ENCODE results near the gene C9orf153.

C9orf153 gene

DNA sequence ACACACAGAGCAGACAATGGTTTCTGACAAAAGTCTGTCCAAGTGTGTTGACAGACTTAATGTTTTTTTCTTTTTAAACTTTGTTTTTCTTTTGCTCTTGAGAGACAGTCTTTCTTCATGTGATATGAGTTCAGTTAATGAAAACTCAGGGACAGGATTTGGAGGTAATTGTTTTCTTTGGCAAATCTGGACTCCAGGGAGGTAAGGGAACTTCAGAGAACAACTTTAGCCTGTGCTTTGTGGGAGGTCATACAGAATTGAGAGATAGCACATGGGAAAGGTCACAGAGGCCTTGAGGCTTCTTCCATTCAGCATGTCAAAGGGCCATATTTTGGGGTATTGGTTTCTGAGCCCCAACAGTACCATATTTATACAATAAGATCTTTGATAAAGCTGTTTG is 9.3 kb downstream of the C9orf153 start:
- TF ChIP-seq, protein P1, sequence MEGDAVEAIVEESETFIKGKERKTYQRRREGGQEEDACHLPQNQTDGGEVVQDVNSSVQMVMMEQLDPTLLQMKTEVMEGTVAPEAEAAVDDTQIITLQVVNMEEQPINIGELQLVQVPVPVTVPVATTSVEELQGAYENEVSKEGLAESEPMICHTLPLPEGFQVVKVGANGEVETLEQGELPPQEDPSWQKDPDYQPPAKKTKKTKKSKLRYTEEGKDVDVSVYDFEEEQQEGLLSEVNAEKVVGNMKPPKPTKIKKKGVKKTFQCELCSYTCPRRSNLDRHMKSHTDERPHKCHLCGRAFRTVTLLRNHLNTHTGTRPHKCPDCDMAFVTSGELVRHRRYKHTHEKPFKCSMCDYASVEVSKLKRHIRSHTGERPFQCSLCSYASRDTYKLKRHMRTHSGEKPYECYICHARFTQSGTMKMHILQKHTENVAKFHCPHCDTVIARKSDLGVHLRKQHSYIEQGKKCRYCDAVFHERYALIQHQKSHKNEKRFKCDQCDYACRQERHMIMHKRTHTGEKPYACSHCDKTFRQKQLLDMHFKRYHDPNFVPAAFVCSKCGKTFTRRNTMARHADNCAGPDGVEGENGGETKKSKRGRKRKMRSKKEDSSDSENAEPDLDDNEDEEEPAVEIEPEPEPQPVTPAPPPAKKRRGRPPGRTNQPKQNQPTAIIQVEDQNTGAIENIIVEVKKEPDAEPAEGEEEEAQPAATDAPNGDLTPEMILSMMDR (IDR thresholded peaks at IDR 0.05; ENCODE audit: insufficient read depth, low read length, poor library complexity, severe bottlenecking), result no peak

DNA sequence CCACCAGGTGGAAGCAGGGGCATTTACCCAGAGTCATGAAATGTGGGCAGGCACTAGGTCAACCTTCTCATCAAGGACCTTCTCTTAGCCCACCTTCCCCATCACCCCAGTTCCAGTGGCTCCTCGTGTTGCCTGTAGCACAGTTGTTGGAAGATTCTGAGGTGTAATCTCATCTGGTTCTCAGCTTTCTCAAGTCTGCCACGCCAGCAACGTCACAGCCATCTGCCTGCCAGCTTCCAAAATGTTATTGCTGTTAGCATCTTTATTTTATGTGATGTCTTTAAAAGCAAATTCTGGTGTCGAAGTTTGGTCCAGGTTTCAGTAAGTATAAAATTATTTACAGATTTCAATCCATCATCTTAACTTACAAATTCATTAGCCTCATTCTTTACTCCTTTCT is 10.7 kb downstream of the C9orf153 start:
- Histone ChIP-seq H3K4me3 (replicated peaks; ENCODE audit: low read depth, low read length) (no peak overlapping the region), H3K27me3 (replicated peaks; ENCODE audit: control insufficient read depth, insufficient read depth, low read length) (no peaks in the 10 kb centered on the region), H3K36me3 (ENCODE audit: control insufficient read depth, insufficient read depth, low read length) (no peaks in the 10 kb centered on the region)
- TF ChIP-seq, protein P1 (IDR thresholded peaks at IDR 0.05; ENCODE audit: insufficient read depth, low read length, poor library complexity, severe bottlenecking), result no peak
- DNase-seq (ENCODE audit: extremely low read depth, insufficient read length), result no peak

More for the DNA sequence above, 9.3 kb downstream of the C9orf153 start:
- no peak overlapping the region for H3K4me3 ChIP-seq (replicated peaks; ENCODE audit: low read depth, low read length)
- no peaks in the 10 kb centered on the region for H3K36me3 ChIP-seq (ENCODE audit: control insufficient read depth, insufficient read depth, low read length)
- DNase-seq (ENCODE audit: extremely low read depth, insufficient read length), result no peak
- no peaks in the 10 kb centered on the region for H3K27me3 ChIP-seq (replicated peaks; ENCODE audit: control insufficient read depth, insufficient read depth, low read length)

DNA sequence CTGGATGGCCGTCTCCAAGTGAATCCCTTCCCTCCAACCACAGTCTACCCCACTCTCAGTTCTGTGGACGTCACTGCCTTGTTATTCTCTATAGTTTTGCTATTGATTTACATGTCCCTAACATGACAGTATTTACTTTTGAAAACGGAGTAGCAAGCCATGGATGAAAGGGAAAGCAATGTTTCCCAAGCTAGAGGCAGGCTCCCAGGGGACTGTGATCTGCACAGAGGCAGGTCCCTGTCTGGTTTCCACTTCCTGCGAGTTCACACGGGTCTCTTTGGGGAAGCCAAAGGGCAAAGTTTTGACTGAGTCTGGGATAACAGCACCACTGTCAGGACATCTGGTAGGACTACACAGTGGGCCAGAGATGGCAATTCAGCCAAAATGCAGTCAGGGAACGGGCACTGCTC is 12.7 kb downstream of the C9orf153 start:
- TF ChIP-seq, protein P1 (IDR thresholded peaks at IDR 0.05; ENCODE audit: insufficient read depth, low read length, poor library complexity, severe bottlenecking), result peak; percentile 35
- Histone ChIP-seq H3K4me3 (replicated peaks; ENCODE audit: low read depth, low read length) (no peak overlapping the region), H3K27me3 (replicated peaks; ENCODE audit: control insufficient read depth, insufficient read depth, low read length) (no peaks in the 10 kb centered on the region), H3K36me3 (ENCODE audit: control insufficient read depth, insufficient read depth, low read length) (no peaks in the 10 kb centered on the region)
- DNase-seq (ENCODE audit: extremely low read depth, insufficient read length), result peak; percentile 35

DNA sequence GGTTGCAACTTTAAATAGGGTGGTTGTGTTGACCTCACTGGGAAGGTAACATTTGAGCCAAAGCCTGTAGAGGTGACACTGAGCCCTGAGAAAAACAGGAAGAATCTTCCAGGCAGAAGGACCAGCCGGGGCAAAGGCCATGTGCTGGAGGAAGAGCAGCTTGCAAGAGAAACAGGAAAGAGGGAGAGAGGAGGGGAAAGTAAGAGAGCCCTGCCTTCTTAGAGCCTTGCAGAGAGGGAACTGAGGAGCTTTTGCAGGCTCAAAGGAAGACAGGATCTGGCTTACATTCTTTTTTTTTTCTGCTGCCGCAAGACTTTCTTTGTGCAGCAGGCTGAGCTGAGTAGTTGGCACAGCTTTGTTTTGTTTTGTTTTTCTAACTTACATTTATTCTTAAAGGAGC is 17.4 kb downstream of the C9orf153 start:
- DNase-seq (ENCODE audit: extremely low read depth, insufficient read length), result no peak
- TF ChIP-seq, protein P1 (IDR thresholded peaks at IDR 0.05; ENCODE audit: insufficient read depth, low read length, poor library complexity, severe bottlenecking), result no peak
- H3K27me3 ChIP-seq (replicated peaks; ENCODE audit: control insufficient read depth, insufficient read depth, low read length), result no peaks in the 10 kb centered on the region
- no peaks in the 10 kb centered on the region for H3K36me3 ChIP-seq (ENCODE audit: control insufficient read depth, insufficient read depth, low read length)
- no peak overlapping the region for H3K4me3 ChIP-seq (replicated peaks; ENCODE audit: low read depth, low read length)

DNA sequence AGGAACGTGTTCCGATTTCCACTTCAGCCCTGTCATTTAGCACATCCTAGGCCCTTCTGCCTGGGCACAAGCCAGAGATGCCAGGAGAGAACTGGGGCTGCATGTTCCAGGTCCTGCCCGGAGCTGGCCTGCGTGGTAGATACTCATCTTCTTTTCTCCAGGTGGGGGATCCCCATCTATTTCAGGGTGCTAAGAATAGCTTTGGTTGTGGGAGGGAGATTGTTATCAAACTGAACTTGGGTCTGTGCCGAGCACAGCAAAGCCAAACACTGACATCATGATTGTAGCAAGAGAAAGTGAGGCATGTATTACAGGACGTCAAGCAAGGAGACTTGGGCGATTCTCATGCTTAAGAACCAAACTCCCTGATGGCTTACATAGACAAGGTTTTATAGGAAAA is 18.2 kb downstream of the C9orf153 start:
- Histone ChIP-seq H3K4me3 (replicated peaks; ENCODE audit: low read depth, low read length) (no peak overlapping the region), H3K27me3 (replicated peaks; ENCODE audit: control insufficient read depth, insufficient read depth, low read length) (no peaks in the 10 kb centered on the region), H3K36me3 (ENCODE audit: control insufficient read depth, insufficient read depth, low read length) (no peaks in the 10 kb centered on the region)
- DNase-seq (ENCODE audit: extremely low read depth, insufficient read length), result peak; percentile 30
- TF ChIP-seq, protein P1 (IDR thresholded peaks at IDR 0.05; ENCODE audit: insufficient read depth, low read length, poor library complexity, severe bottlenecking), result no peak
